ENCODE data around the gene UQCC3. TPM values are rescaled to one million over a fixed set of nuclear protein-coding genes. Genes with fewer than 3 reads are reported as not detected.

The UQCC3 gene
- total and polyA plus RNA-seq, 2 experiments from 2014 or later = 5.9 to 14.5 TPM

DNA sequence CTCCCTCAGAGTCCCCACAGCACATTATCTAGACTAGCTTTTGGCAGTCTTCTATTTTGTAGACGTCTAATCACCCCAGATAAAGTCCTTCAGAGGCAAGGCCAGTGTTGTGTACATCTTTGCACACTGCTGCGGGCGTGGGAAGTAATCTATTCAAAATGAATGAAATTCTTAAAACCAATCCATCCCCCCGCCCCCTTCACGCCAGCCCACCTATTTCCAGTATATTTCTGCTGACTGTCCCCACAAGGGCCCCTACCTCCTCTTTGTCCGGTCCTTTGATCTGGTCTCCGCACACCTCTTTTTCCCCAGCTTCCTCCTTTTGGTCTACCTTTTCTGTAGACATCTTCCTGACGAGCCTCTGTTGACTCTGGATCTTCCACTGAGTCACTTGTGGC lies 35.4 kb downstream of the UQCC3 start:
- H3K27me3 ChIP-seq (replicated peaks; ENCODE audit: insufficient read depth) = no peaks in the 10 kb centered on the region
- TF ChIP-seq EZH2phosphoT487 (IDR thresholded peaks at IDR 0.05; ENCODE audit: insufficient read depth, low read depth) (no peak), EZH2 (IDR thresholded peaks at IDR 0.05; ENCODE audit: insufficient read depth, poor library complexity, severe bottlenecking) (no peak)
- H3K79me2 ChIP-seq (ENCODE audit: insufficient read depth) = peaks cover 28% of the 10 kb centered on the region; the same call in 1 of the 2 replicates
- in situ Hi-C loops (cut with MboI) = no loop called here
- H3K27ac ChIP-seq = peak overlapping the region; percentile 44
- 87 to 89% methylated on average over 8 of the region's 8 CpGs for WGBS, 2 experiments (ENCODE audit: low coverage in 1 of 2, low lambda C conversion rate in 2 of 2, missing lambda C conversion rate in 2 of 2)
- H3K4me2 ChIP-seq (ENCODE audit: unreplicated experiment) = no peak overlapping the region
- no peaks in the 10 kb centered on the region for H3K9me2 ChIP-seq (ENCODE audit: insufficient read depth)
- H3K4me1 ChIP-seq (ENCODE audit: insufficient read depth) = peaks cover 21% of the 10 kb centered on the region
- no peaks in the 10 kb centered on the region for H3K9me3 ChIP-seq (ENCODE audit: low read depth)
- peak overlapping the region; percentile 74; the same call in 1 of the 2 replicates for H3K4me3 ChIP-seq
- H3K36me3 ChIP-seq (ENCODE audit: low read depth) = peaks cover 12% of the 10 kb centered on the region; the same call in 1 of the 2 replicates
- peaks cover 34% of the 10 kb centered on the region for H3F3A ChIP-seq (ENCODE audit: insufficient read depth)
- no peaks in the 10 kb centered on the region for H4K20me1 ChIP-seq (ENCODE audit: insufficient read depth)
- no peak for DNase-seq
- peak overlapping the region; percentile 45 for H3K9ac ChIP-seq
- H2AFZ ChIP-seq = peak overlapping the region; percentile 77; the same call in 1 of the 2 replicates

DNA sequence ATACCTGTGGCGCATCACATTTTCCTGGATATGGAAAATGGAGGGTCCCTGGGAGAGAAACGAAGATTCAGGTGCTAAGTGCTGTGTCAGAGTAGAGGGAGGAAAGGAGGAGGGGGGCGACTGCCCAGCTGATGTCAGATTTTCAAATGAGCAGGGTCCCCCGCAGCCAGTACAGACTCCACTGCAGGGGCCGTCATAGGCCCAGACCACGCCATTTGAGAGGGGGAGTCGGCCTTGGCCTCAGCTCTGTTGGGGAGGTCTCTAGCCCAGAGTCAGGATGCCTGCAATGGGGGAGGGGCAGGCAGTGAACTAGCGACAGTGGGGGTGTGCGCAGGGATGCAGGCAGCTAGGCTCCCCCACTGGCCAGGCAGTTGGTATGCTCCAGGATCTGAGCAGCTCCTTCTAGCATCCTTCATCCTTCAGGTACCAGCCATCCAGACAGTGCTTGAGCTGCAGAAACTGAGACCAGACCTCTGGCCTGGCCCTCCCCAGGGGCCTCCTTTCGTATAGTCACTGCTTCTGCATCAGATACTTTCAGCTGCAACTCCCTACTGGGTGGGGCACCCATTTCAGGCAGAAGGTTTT lies 35.9 kb downstream of the UQCC3 start, which contains the start of the genes BSCL2 and GNG3:
Gene BSCL2 (minus strand): TSS at position 148 of the 585 bp plus-strand sequence. CDS start 229 bp downstream, outside the sequence.
Gene GNG3 (plus strand): TSS at position 400 of the 585 bp plus-strand sequence. CDS start 620 bp downstream, outside the sequence.
- peak within 1 kb of the TSS; percentile 90 for H3K9ac ChIP-seq
- TF ChIP-seq EZH2 (IDR thresholded peaks at IDR 0.05; ENCODE audit: insufficient read depth, poor library complexity, severe bottlenecking) (no peak), EZH2phosphoT487 (IDR thresholded peaks at IDR 0.05; ENCODE audit: insufficient read depth, low read depth) (no peak)
- in situ Hi-C loops (cut with MboI) = no loop called here

DNA sequence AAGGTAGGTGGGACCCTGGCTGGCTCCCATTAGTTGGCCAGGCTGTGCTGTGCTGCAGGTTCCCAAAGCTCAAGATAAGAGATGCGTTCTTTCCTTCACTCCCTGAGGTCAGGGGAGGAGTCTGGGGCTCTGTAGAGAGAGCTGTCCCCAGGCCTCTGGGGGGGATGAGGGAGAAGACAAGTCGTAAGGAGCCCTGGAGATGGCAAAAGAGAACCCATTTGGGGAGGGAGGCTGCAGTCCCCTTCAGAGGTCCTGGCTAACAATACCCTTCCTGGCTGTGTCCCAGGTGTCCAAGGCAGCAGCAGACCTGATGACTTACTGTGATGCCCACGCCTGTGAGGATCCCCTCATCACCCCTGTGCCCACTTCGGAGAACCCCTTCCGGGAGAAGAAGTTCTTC lies 36.9 kb downstream of the UQCC3 start:
- WGBS, 2 experiments (ENCODE audit: low coverage in 1 of 2, low lambda C conversion rate in 2 of 2, missing lambda C conversion rate in 2 of 2) = 70 to 73% methylated on average over 5 of the region's 5 CpGs
- DNase-seq = no peak
- no peak for TF ChIP-seq EZH2 (IDR thresholded peaks at IDR 0.05; ENCODE audit: insufficient read depth, poor library complexity, severe bottlenecking)
- no peak for TF ChIP-seq EZH2phosphoT487 (IDR thresholded peaks at IDR 0.05; ENCODE audit: insufficient read depth, low read depth)

More for the DNA sequence above, 35.9 kb downstream of the UQCC3 start, which contains the start of the genes BSCL2 and GNG3:
- Histone ChIP-seq H3F3A (ENCODE audit: insufficient read depth) (peaks cover 37% of the 10 kb centered on the region), H3K4me2 (ENCODE audit: unreplicated experiment) (peak within 1 kb of the TSS; percentile 96), H3K4me1 (ENCODE audit: insufficient read depth) (peaks cover 21% of the 10 kb centered on the region), H3K4me3 (peak within 1 kb of the TSS; percentile 74), H3K36me3 (ENCODE audit: low read depth) (peaks cover 15% of the 10 kb centered on the region; the same call in 1 of the 2 replicates), H3K9me3 (ENCODE audit: low read depth) (no peaks in the 10 kb centered on the region), H4K20me1 (ENCODE audit: insufficient read depth) (no peaks in the 10 kb centered on the region), H2AFZ (peak within 1 kb of the TSS; percentile 77; the same call in 1 of the 2 replicates), H3K27ac (peak within 1 kb of the TSS; percentile 44), H3K9me2 (ENCODE audit: insufficient read depth) (no peaks in the 10 kb centered on the region), H3K27me3 (replicated peaks; ENCODE audit: insufficient read depth) (no peaks in the 10 kb centered on the region), H3K79me2 (ENCODE audit: insufficient read depth) (peaks cover 28% of the 10 kb centered on the region; the same call in 1 of the 2 replicates)
- DNase-seq = no peak
- 83 to 84% methylated on average over 8 to 10 of the region's 10 CpGs for WGBS, 2 experiments (ENCODE audit: low coverage in 1 of 2, low lambda C conversion rate in 2 of 2, missing lambda C conversion rate in 2 of 2)

DNA sequence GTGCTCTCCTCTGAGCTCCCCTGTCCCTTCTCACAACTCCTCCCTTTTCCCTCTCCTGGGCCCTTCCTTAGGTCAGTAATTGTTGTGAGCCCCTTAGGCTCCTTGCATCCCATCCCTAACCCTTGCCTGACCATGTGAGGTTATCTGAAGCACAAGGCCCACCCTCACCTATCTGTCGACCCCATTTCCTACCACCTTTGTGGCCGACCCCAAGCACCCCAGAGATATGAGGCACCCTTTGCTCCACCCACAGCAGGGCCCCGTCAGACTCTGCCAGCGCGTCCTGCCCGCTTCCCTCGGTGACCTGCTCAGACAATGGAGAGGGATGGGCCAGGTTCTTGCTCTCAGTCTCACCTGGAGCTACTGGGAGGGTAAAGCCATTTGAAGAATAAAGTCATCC lies 37.3 kb downstream of the UQCC3 start:
- H3K9me2 ChIP-seq (ENCODE audit: insufficient read depth) = no peaks in the 10 kb centered on the region
- H3K4me2 ChIP-seq (ENCODE audit: unreplicated experiment) = peak overlapping the region; percentile 96
- peaks cover 50% of the 10 kb centered on the region for H3F3A ChIP-seq (ENCODE audit: insufficient read depth)
- H3K79me2 ChIP-seq (ENCODE audit: insufficient read depth) = peaks cover 26% of the 10 kb centered on the region
- peaks cover 27% of the 10 kb centered on the region; the same call in 1 of the 2 replicates for H3K36me3 ChIP-seq (ENCODE audit: low read depth)
- H4K20me1 ChIP-seq (ENCODE audit: insufficient read depth) = no peaks in the 10 kb centered on the region
- H3K9ac ChIP-seq = peak overlapping the region; percentile 90
- H2AFZ ChIP-seq = peak overlapping the region; percentile 85
- no peak for DNase-seq
- peak overlapping the region; percentile 94 for H3K27ac ChIP-seq
- H3K4me3 ChIP-seq = peak overlapping the region; percentile 85
- TF ChIP-seq EZH2 (IDR thresholded peaks at IDR 0.05; ENCODE audit: insufficient read depth, poor library complexity, severe bottlenecking) (no peak), EZH2phosphoT487 (IDR thresholded peaks at IDR 0.05; ENCODE audit: insufficient read depth, low read depth) (no peak)
- 6 to 9% methylated on average over 7 of the region's 7 CpGs for WGBS, 2 experiments (ENCODE audit: low coverage in 1 of 2, low lambda C conversion rate in 2 of 2, missing lambda C conversion rate in 2 of 2)
- no peaks in the 10 kb centered on the region for H3K9me3 ChIP-seq (ENCODE audit: low read depth)
- peaks cover 21% of the 10 kb centered on the region for H3K4me1 ChIP-seq (ENCODE audit: insufficient read depth)
- no peaks in the 10 kb centered on the region for H3K27me3 ChIP-seq (replicated peaks; ENCODE audit: insufficient read depth)
- in situ Hi-C loops (cut with MboI) = no loop called here

More for the DNA sequence above, 36.9 kb downstream of the UQCC3 start:
- Histone ChIP-seq H3K4me1 (ENCODE audit: insufficient read depth) (peaks cover 21% of the 10 kb centered on the region), H3K4me3 (peak overlapping the region; percentile 85), H2AFZ (no peak overlapping the region), H3K9ac (peak overlapping the region; percentile 90), H3K79me2 (ENCODE audit: insufficient read depth) (peaks cover 26% of the 10 kb centered on the region), H3K27me3 (replicated peaks; ENCODE audit: insufficient read depth) (no peaks in the 10 kb centered on the region), H3K27ac (no peak overlapping the region), H3K36me3 (ENCODE audit: low read depth) (peaks cover 23% of the 10 kb centered on the region; the same call in 1 of the 2 replicates), H4K20me1 (ENCODE audit: insufficient read depth) (no peaks in the 10 kb centered on the region), H3K9me3 (ENCODE audit: low read depth) (no peaks in the 10 kb centered on the region), H3K9me2 (ENCODE audit: insufficient read depth) (no peaks in the 10 kb centered on the region), H3F3A (ENCODE audit: insufficient read depth) (peaks cover 47% of the 10 kb centered on the region), H3K4me2 (ENCODE audit: unreplicated experiment) (peak overlapping the region; percentile 96)
- in situ Hi-C loops (cut with MboI) = no loop called here

All from GM23248 (cell line).